Central memory CD8-positive, alpha-beta T cell (primary cell): ENCODE measurements around the gene AGBL5.

ENCODE experiments used
- ATAC-seq: fragments of 150-1000 bp; cut with Tn5 transposase; replicated peaks from 2 replicates; pipeline ENCODE4 v1.10.0; 2022; ENCODE audit warnings: mild to moderate bottlenecking, moderate FRiP score, moderate number of reproducible peaks; ENCODE audit not compliant: poor library complexity, severe bottlenecking; ENCODE audit errors: extremely low read depth
- DNase-seq, 2 donors: peaks; one replicate each; pipeline ENCODE4 v3.0.0; 2021; ENCODE audit warnings: low spot score in 2 of 2
- H3K27ac Mint-ChIP-seq: one replicate; pipeline ENCODE4 v1.8.0; 2022; ENCODE audit warnings: low read depth, mild to moderate bottlenecking, moderate library complexity, mixed read lengths
- H3K27me3 Mint-ChIP-seq: one replicate; pipeline ENCODE4 v1.8.0; 2022; ENCODE audit warnings: mixed read lengths
- H3K36me3 Mint-ChIP-seq: one replicate; pipeline ENCODE4 v1.8.0; 2022; ENCODE audit warnings: mild to moderate bottlenecking, moderate library complexity, mixed read lengths; ENCODE audit not compliant: insufficient read depth
- H3K4me1 Mint-ChIP-seq: one replicate; pipeline ENCODE4 v1.8.0; 2022; ENCODE audit warnings: mixed read lengths
- H3K4me3 Mint-ChIP-seq: one replicate; pipeline ENCODE4 v1.8.0; 2022; ENCODE audit warnings: mild to moderate bottlenecking, moderate library complexity, mixed read lengths
- H3K9me3 Mint-ChIP-seq: one replicate; pipeline ENCODE4 v1.8.0; 2022; ENCODE audit warnings: mixed read lengths

Gene AGBL5

DNA sequence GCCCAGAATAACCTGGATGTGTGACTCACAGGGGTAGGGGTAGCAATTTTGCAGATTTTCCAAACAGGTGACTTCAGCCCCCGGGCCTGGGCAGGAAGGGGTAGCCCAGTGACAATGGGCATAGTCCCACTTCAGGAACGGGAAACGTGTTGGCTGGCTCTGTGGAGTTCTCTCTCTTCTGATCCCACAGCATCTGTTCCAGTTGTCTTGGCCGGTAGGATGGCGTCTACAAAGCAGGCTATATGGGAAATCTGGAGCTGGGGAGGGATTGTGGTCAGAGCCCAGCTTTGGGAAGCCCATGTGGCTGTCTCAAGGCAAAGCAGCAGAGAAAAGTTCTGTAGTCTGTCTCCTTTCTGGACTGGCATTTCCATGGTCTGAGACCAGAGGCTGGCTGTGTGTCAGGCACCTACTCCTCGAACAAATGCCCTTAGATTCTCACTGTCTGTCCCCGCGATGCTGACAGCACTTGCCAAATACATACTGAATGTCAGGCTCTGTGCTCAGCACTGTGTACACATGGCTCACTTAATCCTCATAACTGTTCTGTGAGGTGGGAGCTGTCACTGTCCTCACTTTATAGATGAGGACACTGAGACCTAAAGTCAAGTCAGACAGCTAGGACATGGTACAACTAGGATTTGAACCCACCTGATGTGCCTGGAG lies 36.6 kb upstream of the AGBL5 start:
- DNase-seq (no peak), ATAC-seq (no peak)
- Mint-ChIP-seq H3K36me3 (peaks cover 9% of the 10 kb centered on the region), H3K27me3 (no peaks in the 10 kb centered on the region), H3K4me1 (no peaks in the 10 kb centered on the region), H3K4me3 (no peak overlapping the region), H3K27ac (no peak overlapping the region), H3K9me3 (no peaks in the 10 kb centered on the region)

DNA sequence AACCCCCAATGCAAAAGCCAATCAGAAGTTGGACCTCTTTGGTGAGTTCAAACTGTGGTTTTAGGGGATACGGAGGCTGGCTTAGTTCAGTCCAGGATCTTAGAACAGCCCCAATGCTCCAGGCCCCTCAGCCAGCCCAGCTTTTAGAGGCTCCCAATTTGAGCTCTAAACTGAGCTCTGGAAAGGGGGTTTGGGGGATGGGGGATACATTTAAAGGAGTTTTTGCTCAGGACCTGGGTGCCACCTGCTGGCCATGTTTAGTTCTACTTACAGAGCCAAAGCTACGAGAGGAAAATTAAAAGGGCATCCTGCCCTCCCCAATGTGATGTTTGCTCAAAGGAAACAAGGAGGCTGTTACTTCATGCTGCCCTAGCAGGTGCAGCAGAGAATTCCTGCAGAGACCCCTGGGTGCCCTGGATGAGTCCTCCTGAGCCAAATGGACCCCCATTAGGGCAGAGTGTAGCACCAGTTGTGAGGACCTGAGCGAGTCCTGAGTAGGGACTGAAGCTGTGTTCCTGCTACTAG lies 34.6 kb upstream of the AGBL5 start:
- no peak overlapping the region for H3K4me3 Mint-ChIP-seq
- peaks cover 7% of the 10 kb centered on the region for H3K36me3 Mint-ChIP-seq
- no peaks in the 10 kb centered on the region for H3K9me3 Mint-ChIP-seq
- ATAC-seq = no peak
- H3K27me3 Mint-ChIP-seq = no peaks in the 10 kb centered on the region
- H3K27ac Mint-ChIP-seq = no peak overlapping the region
- H3K4me1 Mint-ChIP-seq = no peaks in the 10 kb centered on the region
- DNase-seq = peak in 1 of 2 donors; percentile 16

DNA sequence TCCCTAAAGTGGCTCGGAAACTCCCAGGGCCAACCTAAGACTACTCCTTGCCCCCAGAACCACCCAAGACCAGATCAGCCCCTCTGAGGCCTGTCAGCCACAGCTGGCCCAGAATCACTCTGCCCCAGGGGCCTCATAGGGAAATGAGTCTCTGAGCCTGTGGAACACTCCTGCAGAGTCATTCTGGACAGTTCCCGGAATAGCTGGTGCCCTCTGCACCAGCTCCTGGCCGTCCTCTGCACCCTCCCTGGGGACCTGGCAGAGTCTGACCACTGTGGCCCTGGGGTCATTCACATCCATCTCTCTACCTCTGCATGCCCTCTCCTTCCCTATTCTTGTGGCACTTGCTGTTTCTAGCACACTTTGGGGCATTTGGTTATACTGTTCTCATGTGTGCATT lies 33.3 kb upstream of the AGBL5 start:
- Mint-ChIP-seq H3K9me3 (no peaks in the 10 kb centered on the region), H3K4me1 (no peaks in the 10 kb centered on the region), H3K4me3 (no peak overlapping the region), H3K27me3 (no peaks in the 10 kb centered on the region), H3K27ac (no peak overlapping the region), H3K36me3 (peaks cover 7% of the 10 kb centered on the region)
- ATAC-seq (no peak), DNase-seq (no peak)

DNA sequence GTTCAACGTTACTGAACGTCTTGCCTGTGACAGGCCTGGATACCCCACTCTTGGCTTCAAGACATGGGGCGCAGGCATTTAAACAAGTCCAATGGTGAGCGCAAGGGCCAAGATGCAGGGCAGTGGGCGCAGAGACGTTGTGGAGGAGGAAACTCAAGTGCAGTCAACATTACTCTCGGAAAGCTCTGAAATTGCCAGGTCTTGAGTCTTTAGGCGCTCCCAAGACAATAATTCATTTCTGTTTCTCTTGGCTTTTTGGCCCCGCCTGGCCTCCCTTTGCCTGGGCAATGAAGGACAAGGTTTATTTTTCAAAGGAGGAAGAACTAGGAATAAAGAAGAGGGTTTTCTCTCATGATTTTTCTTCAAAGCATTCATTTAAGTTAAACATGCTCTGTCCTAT lies 32.0 kb upstream of the AGBL5 start:
- Mint-ChIP-seq H3K27ac (no peak overlapping the region), H3K4me3 (no peak overlapping the region)

DNA sequence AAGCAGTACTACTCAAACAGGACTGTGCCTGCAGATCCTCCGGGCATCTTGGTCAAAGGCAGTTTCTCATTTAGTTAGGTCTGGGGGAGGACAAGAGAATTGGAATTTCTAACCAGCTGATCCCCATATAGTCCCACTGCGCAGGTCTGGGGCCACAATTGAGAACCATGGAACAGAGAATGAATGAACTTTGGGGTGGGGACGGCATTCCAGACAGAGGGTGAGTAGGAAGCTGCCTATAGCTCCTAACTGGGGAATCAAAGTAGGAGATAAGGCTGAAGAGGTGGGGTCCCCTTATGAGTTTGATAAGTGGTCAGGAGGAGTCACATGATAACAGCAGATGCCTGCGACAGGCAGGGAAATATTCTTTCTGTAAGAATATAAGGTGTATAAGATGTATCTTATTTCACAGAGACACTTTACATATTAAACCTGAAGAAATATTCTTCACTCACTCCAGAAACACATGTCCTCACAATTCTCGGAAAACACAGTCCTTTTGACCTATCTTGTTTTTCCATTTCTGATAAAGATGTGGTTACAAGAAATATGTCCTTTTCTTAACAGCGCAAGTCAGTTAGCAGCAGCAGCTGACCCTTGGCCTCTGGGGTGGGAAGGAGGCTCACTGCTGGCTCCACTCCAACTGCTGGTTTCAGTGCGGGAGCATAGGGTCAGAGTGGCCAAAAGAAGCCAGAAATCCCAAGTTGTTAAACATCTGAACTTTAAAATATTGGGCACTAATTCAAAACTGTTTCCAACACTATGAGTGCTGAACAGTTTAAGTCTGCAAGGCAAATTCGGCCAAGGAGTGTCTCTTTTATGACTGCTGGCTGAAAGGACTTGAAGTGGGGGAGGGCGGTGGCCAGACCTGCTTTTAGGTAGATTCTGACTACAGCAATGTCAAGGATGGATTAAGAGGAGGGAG lies 31.3 kb upstream of the AGBL5 start:
- Mint-ChIP-seq H3K36me3 (peaks cover 5% of the 10 kb centered on the region), H3K9me3 (no peaks in the 10 kb centered on the region), H3K27ac (no peak overlapping the region), H3K4me3 (no peak overlapping the region), H3K4me1 (no peaks in the 10 kb centered on the region), H3K27me3 (no peaks in the 10 kb centered on the region)
- ATAC-seq (no peak), DNase-seq (no peak)

More for the DNA sequence above, 32.0 kb upstream of the AGBL5 start:
- Mint-ChIP-seq H3K36me3 (peaks cover 7% of the 10 kb centered on the region), H3K4me1 (no peaks in the 10 kb centered on the region), H3K9me3 (no peaks in the 10 kb centered on the region), H3K27me3 (no peaks in the 10 kb centered on the region)
- no peak for DNase-seq
- ATAC-seq = no peak

DNA sequence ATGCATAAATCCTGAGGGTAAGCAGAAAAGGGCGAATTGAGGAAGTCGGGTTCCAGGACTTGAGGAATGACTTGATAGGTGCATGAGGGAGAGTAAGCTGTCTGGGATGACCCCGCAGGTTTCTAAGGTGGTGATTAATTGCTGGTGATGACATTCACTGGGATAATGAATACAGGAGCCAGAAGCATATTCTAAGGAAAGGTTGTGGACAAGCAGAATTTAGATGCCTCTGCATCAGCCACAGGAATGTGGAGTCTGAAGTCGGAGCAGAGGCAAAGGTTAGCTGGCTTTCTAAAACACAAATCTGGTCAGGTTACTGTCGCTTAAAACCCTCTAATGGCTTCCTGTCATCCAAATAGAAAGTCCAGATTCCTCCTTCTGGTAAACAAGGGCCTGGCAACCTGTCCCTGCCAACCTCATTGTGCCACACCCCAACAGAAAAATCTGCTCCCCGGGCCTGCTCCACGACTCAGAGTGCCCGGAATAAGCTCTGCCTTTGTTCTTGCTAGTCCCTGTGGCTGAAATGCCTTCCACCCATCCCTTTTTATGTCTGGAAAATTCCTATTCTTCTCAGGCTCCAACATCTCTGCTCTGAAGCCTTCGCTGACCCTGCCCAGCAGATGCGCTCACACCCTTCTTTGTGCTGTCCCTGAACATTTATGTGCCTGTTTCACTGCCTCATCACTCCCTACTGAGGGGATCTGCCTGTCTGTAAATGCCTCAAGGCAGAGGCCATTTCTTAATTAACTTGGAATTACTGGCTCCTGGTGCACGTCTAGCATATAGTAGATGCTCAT lies 30.0 kb upstream of the AGBL5 start:
- Mint-ChIP-seq H3K4me1 (no peaks in the 10 kb centered on the region), H3K4me3 (no peak overlapping the region), H3K27me3 (no peaks in the 10 kb centered on the region), H3K9me3 (no peaks in the 10 kb centered on the region), H3K36me3 (peaks cover 1% of the 10 kb centered on the region), H3K27ac (no peak overlapping the region)
- DNase-seq = no peak
- no peak for ATAC-seq

DNA sequence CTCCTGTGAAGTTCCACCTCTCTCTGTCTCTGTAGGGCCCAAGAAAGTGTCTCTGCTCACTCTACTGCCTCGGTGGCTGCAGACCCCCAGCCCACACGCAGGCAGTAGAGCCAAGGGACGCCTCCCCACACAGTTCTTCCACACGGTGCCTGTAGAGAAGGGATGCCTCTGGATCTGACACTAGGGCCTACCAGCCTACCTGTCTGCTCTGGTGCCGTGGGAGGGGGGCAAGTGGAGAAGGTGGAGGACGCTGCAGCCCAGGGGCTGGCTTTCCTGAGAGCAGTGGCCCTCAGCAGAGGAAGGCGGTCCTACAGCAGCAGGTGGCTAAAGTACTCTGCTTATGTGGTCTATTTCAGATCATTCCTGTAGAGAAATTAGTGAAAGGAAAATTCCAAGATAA lies 27.7 kb upstream of the AGBL5 start:
- Mint-ChIP-seq H3K4me3 (no peak overlapping the region), H3K27ac (no peak overlapping the region), H3K27me3 (no peaks in the 10 kb centered on the region), H3K4me1 (no peaks in the 10 kb centered on the region), H3K36me3 (peaks cover 9% of the 10 kb centered on the region), H3K9me3 (no peaks in the 10 kb centered on the region)
- ATAC-seq = no peak
- DNase-seq = no peak

DNA sequence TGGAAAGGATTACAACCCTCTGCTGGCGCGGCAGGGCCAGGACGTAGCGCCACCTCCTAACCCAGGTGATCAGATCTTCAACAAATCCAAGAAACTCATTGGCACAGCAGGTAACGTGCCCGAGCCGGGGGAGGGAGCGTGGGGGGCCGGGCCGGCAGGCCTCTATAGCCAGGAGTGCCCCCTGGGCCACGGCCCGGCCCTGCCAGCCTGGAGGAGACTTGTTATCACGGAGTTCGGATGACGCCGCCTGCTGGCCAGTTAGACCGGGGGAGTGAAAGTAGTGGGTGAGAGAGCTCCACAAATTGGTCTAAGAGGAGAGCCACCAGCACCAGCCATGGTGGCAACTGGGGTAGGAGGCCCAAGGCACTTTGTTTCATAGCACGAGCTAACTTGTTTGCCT lies 27.3 kb upstream of the AGBL5 start:
- H3K36me3 Mint-ChIP-seq = peaks cover 9% of the 10 kb centered on the region
- H3K9me3 Mint-ChIP-seq = no peaks in the 10 kb centered on the region
- H3K27me3 Mint-ChIP-seq = no peaks in the 10 kb centered on the region
- ATAC-seq = no peak
- H3K4me3 Mint-ChIP-seq = no peak overlapping the region
- no peaks in the 10 kb centered on the region for H3K4me1 Mint-ChIP-seq
- no peak overlapping the region for H3K27ac Mint-ChIP-seq
- DNase-seq = no peak

DNA sequence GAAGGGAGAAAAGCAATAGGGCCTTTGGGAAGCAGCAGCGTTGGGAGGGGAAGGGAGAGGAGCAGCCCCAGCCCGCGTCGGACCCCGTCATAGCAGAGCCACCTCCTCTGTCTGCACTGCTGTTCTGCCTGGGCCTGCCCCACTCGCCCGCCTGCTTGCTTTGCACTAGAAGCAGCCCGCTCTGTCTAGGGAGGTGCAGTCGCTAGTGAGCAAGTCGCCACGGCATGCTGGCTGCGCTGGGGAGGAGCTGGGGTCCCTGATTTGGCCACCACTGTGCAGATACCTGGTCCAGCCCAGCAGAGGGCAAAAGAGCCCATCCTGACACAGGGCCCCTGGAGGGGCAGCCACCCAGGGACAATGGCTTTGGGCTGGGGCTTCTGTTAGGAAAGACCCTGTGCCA lies 26.7 kb upstream of the AGBL5 start:
- DNase-seq = no peak
- H3K27me3 Mint-ChIP-seq = no peaks in the 10 kb centered on the region
- H3K36me3 Mint-ChIP-seq = peaks cover 11% of the 10 kb centered on the region
- ATAC-seq = no peak
- no peak overlapping the region for H3K4me3 Mint-ChIP-seq
- no peak overlapping the region for H3K27ac Mint-ChIP-seq
- H3K4me1 Mint-ChIP-seq = peaks cover 6% of the 10 kb centered on the region
- H3K9me3 Mint-ChIP-seq = no peaks in the 10 kb centered on the region

DNA sequence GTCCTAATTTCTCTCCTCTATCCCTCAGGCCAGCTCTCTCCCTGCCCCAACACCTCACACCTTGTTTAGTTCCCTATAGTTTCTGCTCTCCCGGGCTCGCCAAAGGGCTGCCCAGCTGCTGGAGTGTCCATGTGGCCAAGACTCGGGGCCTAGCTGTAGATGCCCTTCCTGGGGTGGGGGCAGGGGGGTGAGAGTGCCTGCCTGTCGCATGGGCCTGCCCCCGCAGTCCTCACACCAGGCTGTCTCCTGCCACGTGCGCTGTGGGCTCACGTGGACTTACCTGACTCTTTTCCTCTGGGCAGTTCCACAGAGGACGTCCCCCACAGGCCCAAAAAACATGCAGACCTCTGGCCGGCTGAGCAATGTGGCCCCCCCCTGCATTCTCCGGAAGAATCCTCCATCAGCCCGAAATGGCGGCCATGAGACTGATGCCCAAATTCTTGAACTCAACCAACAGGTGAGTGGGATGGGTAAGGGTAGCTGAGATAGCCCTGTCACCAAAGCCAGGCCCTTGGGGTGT lies 26.1 kb upstream of the AGBL5 start:
- H3K36me3 Mint-ChIP-seq = peaks cover 11% of the 10 kb centered on the region
- peaks cover 6% of the 10 kb centered on the region for H3K4me1 Mint-ChIP-seq
- ATAC-seq (no peak), DNase-seq (no peak)
- no peaks in the 10 kb centered on the region for H3K9me3 Mint-ChIP-seq
- H3K27me3 Mint-ChIP-seq = no peaks in the 10 kb centered on the region
- no peak overlapping the region for H3K4me3 Mint-ChIP-seq
- H3K27ac Mint-ChIP-seq = no peak overlapping the region

DNA sequence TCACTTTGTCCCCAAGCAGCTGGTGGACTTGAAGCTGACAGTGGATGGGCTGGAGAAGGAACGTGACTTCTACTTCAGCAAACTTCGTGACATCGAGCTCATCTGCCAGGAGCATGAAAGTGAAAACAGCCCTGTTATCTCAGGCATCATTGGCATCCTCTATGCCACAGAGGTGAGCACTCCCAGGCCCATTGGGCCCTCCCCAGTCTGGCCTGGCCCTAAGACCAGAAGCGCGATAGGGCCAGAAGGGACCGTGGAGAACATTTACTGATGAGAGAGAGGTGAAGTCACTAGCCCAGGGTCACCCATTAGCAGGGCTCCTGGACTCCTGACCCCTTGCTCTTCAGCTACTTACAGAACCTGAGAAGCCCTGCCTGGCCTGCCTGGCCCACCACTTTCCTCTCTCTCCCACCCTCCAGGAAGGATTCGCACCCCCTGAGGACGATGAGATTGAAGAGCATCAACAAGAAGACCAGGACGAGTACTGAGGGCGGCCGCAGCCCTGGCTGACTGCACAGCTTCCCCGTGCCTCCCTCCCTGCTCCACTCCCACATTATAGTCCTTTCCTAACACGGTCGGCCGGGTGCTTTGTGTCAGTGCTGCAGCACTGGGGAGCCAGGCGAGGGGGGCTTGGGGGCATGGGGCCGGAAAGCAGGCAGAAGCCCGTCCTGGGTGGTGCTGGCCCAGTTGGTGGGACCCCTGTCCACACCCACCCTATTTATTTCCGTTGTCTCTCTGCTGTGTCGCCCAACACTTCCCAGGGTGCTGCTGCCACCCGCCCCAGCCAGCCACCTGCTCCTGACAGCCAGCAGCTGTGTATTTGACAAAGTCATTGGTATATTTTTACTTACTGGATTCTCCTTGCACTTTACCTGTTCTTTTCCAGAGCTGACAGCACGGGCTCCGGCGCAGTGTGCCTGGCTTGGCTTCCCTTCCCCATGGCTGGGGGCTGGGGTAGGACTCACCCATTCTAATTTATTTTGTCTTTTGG lies 25.3 kb upstream of the AGBL5 start:
- H3K9me3 Mint-ChIP-seq = no peaks in the 10 kb centered on the region
- DNase-seq (no peak), ATAC-seq (no peak)
- H3K27ac Mint-ChIP-seq = peak overlapping the region; percentile 13
- no peaks in the 10 kb centered on the region for H3K27me3 Mint-ChIP-seq
- H3K4me3 Mint-ChIP-seq = no peak overlapping the region
- peaks cover 6% of the 10 kb centered on the region for H3K4me1 Mint-ChIP-seq
- H3K36me3 Mint-ChIP-seq = peaks cover 11% of the 10 kb centered on the region
